Brain microvascular endothelial cell (primary cell): ENCODE results near the gene CA5A.

Experiments
- DNase-seq: peaks from one replicate; pipeline ENCODE4 v3.0.0-alpha.2; 2020
- H3K27ac ChIP-seq: fragments of 250-450 bp; sonication (Bioruptor Pico); 2 replicates; pipeline ENCODE4 v1.5.1; 2020; ENCODE audit warnings: mild to moderate bottlenecking, moderate library complexity
- H3K27me3 ChIP-seq: fragments of 250-450 bp; sonication (Bioruptor Pico); replicated peaks from 2 replicates; pipeline ENCODE4 v1.5.1; 2020; ENCODE audit warnings: mild to moderate bottlenecking
- H3K36me3 ChIP-seq: fragments of 250-450 bp; sonication (Bioruptor Pico); replicated peaks from 2 replicates; pipeline ENCODE4 v1.5.1; 2020; ENCODE audit warnings: mild to moderate bottlenecking
- H3K4me3 ChIP-seq: 2 replicates; pipeline ENCODE4 v1.5.1; 2011; ENCODE audit warnings: low read depth, mild to moderate bottlenecking, control low read depth, low read length, moderate library complexity
- in situ Hi-C: cut with HindIII; loops from 2 replicates; pipeline ENCODE4 v1.10.0; 2017; ENCODE audit warnings: low sequenced_read_pairs, low pct_ligation_motif_present
- TF ChIP-seq, protein P1 (sequence below): IDR thresholded peaks from 2 replicates; pipeline ENCODE4 v1.5.1; 2011; ENCODE audit warnings: low read depth, mild to moderate bottlenecking, moderate library complexity, low read length, control low read depth, inconsistent platforms; ENCODE audit errors: missing control alignments

CA5A gene

DNA sequence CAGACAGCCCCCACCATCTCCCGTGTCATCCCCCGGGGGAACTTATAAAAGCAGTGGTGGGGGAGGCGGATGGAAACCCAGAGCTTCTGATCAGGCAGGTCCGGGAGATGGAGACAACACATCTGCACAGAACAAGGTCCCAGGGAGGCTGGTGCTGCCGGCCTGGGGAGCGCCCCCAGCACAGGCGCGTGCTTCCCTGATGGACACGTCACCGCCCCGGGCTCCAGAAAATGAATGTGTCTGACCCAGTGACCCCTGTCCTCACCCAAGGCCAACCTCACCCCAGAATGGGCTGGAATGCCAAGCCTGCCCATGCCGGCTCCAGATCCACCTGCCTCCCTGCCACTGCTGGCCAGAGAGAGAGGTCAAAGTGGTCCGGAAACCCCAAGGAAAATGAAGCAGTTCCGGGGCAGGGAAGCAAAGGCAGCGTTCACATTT is 79.5 kb downstream of the CA5A start:
- H3K4me3 ChIP-seq: no peak overlapping the region
- peak overlapping the region; percentile 60 for H3K27ac ChIP-seq
- peaks cover 66% of the 10 kb centered on the region for H3K36me3 ChIP-seq
- no peaks in the 10 kb centered on the region for H3K27me3 ChIP-seq
- TF ChIP-seq, protein P1, sequence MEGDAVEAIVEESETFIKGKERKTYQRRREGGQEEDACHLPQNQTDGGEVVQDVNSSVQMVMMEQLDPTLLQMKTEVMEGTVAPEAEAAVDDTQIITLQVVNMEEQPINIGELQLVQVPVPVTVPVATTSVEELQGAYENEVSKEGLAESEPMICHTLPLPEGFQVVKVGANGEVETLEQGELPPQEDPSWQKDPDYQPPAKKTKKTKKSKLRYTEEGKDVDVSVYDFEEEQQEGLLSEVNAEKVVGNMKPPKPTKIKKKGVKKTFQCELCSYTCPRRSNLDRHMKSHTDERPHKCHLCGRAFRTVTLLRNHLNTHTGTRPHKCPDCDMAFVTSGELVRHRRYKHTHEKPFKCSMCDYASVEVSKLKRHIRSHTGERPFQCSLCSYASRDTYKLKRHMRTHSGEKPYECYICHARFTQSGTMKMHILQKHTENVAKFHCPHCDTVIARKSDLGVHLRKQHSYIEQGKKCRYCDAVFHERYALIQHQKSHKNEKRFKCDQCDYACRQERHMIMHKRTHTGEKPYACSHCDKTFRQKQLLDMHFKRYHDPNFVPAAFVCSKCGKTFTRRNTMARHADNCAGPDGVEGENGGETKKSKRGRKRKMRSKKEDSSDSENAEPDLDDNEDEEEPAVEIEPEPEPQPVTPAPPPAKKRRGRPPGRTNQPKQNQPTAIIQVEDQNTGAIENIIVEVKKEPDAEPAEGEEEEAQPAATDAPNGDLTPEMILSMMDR: no peak
- in situ Hi-C loops: no loop called here
- no peak for DNase-seq

DNA sequence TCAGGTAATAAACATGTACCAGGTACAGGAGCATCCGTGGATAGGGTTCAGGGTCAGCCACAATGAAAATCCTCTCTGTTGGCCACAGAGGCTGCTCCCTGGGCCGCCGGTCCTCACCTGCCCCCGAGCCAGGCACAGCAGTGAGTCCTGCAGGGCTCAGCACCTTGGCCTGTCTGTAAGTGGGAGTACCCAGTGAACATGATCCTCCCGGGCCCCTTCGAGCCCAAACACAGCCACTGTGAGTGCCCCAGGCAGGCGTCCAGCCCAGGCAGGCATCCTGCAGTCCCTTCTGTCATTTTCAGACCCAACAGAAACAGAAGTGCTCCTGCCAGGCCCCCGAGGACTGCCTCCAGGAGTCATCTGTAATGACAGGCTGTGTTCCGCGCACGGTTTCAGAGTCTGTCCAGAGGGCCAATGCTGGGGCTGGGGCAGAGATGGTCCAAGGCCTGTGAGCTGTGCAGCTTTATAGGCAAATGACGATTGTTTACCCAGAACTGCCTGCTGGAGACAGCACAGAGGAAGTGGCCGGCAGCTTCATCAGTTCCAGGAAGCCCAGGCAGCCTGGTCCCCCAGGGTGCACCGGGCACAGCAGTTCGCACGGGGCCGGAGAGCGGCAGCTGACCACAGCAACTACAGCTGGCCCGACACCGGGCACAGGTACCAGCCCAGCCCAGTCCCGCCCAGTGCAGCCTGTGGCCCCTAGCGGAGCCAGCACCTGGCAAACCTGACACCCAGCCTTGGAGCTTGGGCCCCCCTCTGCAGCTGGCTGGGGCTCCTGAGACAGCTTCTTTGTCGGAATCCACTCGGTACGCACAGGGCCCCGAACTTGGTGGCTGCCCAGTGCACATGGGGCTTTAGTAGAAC is 80.2 kb downstream of the CA5A start:
- Histone ChIP-seq H3K36me3 (peaks cover 66% of the 10 kb centered on the region), H3K27me3 (no peaks in the 10 kb centered on the region), H3K4me3 (no peak overlapping the region), H3K27ac (peak overlapping the region; percentile 60)
- in situ Hi-C loops: no loop called here
- TF ChIP-seq, protein P1: no peak
- peak; percentile 63 for DNase-seq

DNA sequence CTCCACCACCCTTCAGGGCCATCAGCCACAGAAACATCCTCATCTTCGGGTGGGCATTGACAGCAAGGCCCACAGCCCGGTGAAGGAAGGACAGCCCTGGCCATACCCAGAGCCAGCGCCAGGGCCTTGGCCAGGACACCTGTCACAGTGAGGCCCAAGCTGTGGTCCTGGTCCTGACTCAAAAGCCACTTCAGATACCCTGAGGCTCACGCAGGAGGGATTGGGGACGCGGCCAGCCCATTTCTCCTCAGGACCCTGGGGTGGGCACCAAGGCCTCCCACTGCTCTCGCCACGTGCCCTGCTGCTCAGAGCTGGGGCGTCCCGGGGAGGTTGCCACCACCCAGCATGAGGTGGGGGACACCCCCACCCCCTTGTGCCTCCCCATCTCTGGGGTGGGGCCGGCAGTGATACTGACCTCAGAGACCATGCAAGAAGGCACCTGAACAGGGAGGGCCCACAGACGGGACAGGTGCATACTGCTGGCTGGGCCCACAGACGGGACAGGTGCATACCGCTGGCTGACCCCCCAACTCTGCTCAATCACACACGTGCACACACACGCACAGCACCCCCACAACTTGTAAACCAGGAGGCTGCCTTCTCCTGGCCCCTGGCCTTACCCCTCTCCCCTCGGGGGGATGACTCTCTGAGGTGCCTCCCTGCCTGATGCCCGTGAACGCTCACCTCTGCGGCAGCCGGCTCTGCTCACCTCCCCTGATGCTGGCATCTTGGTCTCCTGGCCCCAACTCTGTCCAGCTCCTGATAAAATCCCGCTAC is 81.2 kb downstream of the CA5A start:
- DNase-seq: no peak
- Histone ChIP-seq H3K36me3 (peaks cover 69% of the 10 kb centered on the region), H3K27me3 (no peaks in the 10 kb centered on the region), H3K4me3 (no peak overlapping the region), H3K27ac (no peak overlapping the region)
- in situ Hi-C loops: no loop called here
- TF ChIP-seq, protein P1: no peak

GRCh38 chr16:87854053-87854906 is 82.0 kb downstream of the CA5A start:
- Histone ChIP-seq H3K4me3 (no peak overlapping the region), H3K27ac (peak overlapping the region; percentile 67), H3K27me3 (no peaks in the 10 kb centered on the region), H3K36me3 (peaks cover 69% of the 10 kb centered on the region)
- DNase-seq: no peak
- TF ChIP-seq, protein P1: no peak
- in situ Hi-C loops: no loop called here

DNA sequence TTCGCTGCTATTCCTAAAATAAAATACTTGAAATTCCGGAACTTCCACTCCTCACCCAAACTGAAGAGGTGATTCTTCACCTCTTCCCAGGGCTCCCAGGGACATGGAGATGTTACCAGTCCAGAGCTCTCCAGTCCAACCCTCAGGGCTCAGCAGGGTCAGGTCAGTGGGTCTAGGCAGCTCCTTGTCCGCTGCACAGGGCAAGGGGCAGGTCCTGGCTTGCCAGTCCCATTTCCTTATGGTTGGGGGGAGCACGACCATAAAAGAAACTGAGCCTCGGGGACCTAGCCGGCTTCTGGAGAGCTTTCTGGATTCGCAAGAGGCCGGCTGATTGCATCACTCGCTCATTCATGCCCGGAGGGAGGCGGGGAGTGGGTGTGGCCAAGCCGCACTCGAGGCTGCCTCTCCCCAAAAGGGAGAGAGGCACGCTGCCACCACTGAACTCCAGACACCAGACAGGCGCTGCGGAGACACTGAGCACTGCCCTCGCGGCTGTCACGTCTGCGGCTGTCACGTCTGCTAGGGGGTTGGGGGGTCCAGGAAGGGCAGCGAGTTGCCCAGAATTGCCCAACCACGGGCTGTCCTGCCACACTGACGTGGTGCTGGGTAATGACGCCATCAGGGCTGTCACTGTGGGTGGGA is 82.8 kb downstream of the CA5A start:
- in situ Hi-C loops: no loop called here
- peaks cover 71% of the 10 kb centered on the region for H3K36me3 ChIP-seq

More for the DNA sequence above, 82.8 kb downstream of the CA5A start:
- Histone ChIP-seq H3K27ac (peak overlapping the region; percentile 67), H3K27me3 (no peaks in the 10 kb centered on the region), H3K4me3 (peak overlapping the region; percentile 40)
- peak; percentile 83 for DNase-seq
- TF ChIP-seq, protein P1: no peak
